Epithelial cell of proximal tubule (primary cell): Measurements from ENCODE around the gene PTPRN2. TPM values are rescaled to one million over a fixed set of nuclear protein-coding genes. Genes with fewer than 3 reads are reported as not detected.

Experiments used
- DNase-seq: peaks from one replicate; pipeline ENCODE4 v3.0.0-alpha.2; 2011; ENCODE audit warnings: low read depth
- H3K4me3 ChIP-seq: 2 replicates; pipeline ENCODE4 v1.5.1; 2011; ENCODE audit warnings: low read depth, mild to moderate bottlenecking, low read length
- total RNA-seq: library from RNA; depleted of rRNA; stranded (reverse); fragments of >200 nt; gene quantifications from 2 replicates; pipeline ENCODE4 v1.2.3, GENCODE V29; 2015
- TF ChIP-seq, protein P1 (sequence below): conservative IDR thresholded peaks from 2 replicates; pipeline ENCODE4 v1.5.1; 2012; ENCODE audit warnings: low read depth, mild to moderate bottlenecking, low read length

Gene PTPRN2
- total RNA-seq, 1 donor from 2014 or later: 2.8 TPM

DNA sequence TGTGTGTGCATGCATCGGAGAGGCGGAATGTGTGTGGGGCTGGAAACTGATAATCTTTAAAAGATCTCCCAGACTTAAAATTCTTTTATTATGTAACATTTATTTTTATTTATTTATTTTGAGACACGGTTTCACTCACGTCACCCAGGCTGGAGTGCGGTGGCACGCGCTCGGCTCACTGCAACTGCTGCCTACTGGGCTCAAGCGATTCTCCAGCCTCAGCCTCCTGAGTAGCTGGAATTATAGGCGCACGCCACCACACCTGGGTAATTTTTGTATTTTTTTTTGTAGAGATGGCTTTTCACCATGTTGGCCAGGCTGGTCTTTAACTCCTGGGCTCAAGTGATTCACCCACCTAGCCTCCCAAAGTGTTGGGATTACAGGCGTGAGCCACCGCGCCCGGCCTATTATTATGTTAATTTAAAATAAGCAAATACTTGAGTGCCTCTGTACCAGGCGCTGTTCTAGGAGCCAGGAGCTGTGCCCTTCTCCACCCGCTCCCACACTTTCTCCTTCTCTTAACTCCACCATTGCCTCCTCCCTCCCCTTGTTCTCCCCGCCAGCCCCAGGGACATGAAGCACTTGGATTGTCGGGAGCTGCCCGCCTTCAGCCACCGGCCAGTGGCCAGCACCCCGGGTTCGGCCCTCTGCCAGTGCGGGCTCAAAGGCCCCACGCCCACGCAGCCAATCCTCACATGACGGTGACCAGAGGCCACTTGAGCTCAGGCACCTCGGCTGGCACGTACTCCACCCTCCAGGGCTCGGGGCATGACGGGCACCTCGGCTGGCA is 1087.3 kb downstream of the PTPRN2 start:
- no peak for DNase-seq
- TF ChIP-seq, protein P1, sequence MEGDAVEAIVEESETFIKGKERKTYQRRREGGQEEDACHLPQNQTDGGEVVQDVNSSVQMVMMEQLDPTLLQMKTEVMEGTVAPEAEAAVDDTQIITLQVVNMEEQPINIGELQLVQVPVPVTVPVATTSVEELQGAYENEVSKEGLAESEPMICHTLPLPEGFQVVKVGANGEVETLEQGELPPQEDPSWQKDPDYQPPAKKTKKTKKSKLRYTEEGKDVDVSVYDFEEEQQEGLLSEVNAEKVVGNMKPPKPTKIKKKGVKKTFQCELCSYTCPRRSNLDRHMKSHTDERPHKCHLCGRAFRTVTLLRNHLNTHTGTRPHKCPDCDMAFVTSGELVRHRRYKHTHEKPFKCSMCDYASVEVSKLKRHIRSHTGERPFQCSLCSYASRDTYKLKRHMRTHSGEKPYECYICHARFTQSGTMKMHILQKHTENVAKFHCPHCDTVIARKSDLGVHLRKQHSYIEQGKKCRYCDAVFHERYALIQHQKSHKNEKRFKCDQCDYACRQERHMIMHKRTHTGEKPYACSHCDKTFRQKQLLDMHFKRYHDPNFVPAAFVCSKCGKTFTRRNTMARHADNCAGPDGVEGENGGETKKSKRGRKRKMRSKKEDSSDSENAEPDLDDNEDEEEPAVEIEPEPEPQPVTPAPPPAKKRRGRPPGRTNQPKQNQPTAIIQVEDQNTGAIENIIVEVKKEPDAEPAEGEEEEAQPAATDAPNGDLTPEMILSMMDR: no peak
- no peak overlapping the region for H3K4me3 ChIP-seq

DNA sequence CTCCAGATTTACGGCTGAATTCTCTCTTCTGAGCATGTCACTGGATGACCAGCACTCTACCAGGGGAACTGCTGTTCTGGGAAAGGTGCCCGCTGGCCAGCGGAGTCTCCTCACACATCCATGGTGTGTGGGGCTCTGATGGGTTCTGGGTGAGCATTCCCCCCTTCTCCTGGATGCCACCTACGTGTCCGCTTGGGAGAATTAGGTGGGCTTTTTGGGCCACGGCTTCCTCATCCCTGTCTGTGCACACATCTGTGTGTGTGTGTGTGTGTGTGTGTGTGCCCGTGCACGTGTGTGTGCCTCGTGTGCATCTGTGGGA is 1087.8 kb downstream of the PTPRN2 start:
- DNase-seq: no peak
- H3K4me3 ChIP-seq: no peak overlapping the region
- TF ChIP-seq, protein P1: no peak

DNA sequence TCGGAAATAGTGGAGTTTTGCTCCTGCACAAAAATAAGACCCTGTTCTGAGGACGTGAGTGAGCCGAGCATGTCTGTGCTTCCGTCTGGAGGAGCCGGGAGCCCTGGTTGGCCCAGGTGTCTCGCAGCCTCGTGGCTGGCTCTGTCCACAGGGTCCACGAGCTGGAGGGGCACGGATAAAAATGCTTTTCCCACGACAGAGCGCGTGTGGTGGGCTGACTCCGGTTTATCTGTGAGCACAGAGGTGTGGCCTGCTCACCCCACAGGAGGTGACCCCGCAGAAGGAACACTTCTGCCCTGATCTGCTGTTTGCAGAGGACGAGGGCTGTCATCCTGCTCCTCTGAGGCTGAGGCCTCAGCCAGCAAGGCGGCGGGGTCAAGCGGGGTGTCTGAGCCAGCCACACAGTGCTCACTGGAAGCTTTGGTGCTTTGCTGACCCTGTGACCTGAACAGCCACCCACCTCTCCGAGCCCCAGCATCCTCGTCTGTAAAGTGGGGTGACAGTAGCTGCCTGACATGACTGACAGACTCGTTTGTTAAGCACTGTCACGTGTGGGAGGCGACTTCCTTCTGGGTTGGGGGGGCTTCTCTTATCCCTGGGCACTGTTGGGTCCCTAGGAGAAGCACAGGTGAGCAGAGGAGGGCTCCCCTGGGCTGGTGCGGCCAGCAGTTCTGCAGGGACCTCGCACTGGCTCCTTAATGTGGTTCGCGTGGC is 1088.3 kb downstream of the PTPRN2 start:
- TF ChIP-seq, protein P1: no peak
- DNase-seq: no peak
- H3K4me3 ChIP-seq: no peak overlapping the region

DNA sequence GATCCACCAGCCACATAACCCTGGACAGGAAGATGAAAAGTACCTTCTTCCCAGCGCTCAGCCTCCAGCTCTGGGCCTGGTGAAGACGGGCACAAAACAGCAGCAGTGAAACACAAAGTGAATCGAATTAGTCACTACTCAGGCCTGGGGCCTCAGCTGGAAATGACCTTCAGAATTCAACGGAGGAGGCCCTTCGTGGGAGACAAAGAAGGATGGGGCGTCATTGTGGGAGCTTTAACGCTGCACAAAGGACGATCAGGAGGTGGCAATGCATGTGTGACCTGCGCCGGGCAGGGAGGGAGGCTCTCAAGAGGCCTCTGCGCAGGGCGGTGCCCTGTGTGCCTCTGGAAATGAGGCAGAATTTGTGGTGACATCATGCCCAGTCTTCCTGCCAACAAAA is 1089.0 kb downstream of the PTPRN2 start:
- no peak for DNase-seq
- TF ChIP-seq, protein P1: no peak
- no peak overlapping the region for H3K4me3 ChIP-seq

- TF ChIP-seq, protein P1: no peak
- H3K4me3 ChIP-seq: no peak overlapping the region
- no peak for DNase-seq
Observed at GRCh38 chr7:157497744-157498651, 1089.6 kb downstream of the PTPRN2 start.

DNA sequence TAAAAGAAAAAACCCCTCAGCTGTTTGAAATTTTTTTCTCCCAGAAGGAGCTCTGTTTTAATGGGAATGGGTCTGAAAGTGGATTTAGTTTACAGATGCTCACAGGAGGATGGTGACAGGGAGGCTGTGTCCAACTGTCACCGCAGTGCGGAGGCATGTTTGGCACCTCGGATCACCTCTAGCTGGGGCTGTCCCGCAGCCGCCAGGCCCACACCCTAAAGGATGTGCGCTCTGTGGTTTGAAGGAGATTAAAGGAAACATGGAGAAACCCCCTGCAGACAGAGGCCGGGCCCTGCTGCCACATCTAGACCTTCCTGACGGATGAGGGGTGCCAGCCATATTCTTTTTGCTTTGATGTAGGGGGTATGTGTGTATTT is 1090.3 kb downstream of the PTPRN2 start:
- no peak overlapping the region for H3K4me3 ChIP-seq
- no peak for DNase-seq
- TF ChIP-seq, protein P1: no peak
